H1 (cell line): ENCODE results near the gene CEACAM1. TPM values are rescaled to one million over a fixed set of nuclear protein-coding genes. Genes with fewer than 3 reads are reported as not detected.

Experiments
- polyA plus RNA-seq, 7 experiments: library from polyadenylated mRNA; depleted of rRNA in 3 of 7; stranded (reverse) in 5 of 7; unstranded in 2 of 7; fragments of >200 nt in 5 of 7; fragments of 200-250 nt in 2 of 7; gene quantifications; 1 replicate in 5 of 7; 2 replicates in 1 of 7; 4 replicates in 1 of 7; pipeline versions ENCODE4 v1.2.1 to v1.2.3, GENCODE V29; 2011 to 2013; ENCODE audit warnings: missing spikeins in 2 of 7, mixed read lengths in 2 of 7
- total RNA-seq: library from RNA; stranded (reverse); fragmentation: NEBNext Ultra II Directional; extraction: Animal tissue kit (Norgen Biotek cat#: 25700); gene quantifications from 2 replicates; pipeline ENCODE4 v1.2.1, GENCODE V29; 2021
- TF ChIP-seq, protein P1 (sequence below): fragments of 300-600 bp; sonication (generic); IDR thresholded peaks from 2 replicates; pipeline ENCODE4 v1.7.1; 2012; ENCODE audit warnings: low read length, moderate library complexity, mild to moderate bottlenecking, inconsistent platforms; ENCODE audit not compliant: insufficient replicate concordance

Gene CEACAM1
- total and polyA plus RNA-seq, 2 of the 8 experiments (the other 6 are each of a cell fraction or from before 2014, with no cell fraction given): 1.8 to 3.6 TPM

DNA sequence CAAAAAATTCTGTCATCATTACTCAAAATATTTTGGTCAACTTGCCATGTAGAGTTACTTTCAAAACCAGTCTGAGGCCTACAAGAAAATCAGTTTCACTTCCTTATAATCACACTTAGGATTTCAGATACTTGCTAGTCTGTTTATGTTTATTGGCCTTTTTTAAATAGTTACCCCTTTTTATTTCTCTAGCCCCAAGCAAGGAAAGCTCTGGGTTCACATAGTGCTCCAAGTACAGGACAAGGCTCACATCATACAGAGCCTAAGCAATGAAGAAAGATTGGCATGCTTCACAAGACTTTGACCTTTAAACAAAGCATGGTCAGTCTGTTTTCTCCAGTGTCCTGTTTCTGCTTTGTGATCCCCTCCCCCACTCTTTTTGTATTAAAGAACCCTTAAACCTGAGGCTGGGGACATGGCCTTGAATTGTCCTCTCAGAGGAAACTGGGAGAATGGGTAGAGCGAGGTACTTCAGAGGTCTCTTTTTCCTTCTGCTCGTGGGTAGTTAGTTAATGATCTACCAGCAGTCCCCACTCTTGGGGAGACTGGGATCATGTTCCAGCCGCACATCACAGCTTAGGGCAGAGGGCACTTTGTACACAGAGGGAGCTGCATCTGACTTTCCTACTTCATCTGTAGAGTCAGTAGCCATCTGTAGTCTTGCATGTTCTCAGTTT lies 30.7 kb downstream of the CEACAM1 start (continued):
- TF ChIP-seq, protein P1, sequence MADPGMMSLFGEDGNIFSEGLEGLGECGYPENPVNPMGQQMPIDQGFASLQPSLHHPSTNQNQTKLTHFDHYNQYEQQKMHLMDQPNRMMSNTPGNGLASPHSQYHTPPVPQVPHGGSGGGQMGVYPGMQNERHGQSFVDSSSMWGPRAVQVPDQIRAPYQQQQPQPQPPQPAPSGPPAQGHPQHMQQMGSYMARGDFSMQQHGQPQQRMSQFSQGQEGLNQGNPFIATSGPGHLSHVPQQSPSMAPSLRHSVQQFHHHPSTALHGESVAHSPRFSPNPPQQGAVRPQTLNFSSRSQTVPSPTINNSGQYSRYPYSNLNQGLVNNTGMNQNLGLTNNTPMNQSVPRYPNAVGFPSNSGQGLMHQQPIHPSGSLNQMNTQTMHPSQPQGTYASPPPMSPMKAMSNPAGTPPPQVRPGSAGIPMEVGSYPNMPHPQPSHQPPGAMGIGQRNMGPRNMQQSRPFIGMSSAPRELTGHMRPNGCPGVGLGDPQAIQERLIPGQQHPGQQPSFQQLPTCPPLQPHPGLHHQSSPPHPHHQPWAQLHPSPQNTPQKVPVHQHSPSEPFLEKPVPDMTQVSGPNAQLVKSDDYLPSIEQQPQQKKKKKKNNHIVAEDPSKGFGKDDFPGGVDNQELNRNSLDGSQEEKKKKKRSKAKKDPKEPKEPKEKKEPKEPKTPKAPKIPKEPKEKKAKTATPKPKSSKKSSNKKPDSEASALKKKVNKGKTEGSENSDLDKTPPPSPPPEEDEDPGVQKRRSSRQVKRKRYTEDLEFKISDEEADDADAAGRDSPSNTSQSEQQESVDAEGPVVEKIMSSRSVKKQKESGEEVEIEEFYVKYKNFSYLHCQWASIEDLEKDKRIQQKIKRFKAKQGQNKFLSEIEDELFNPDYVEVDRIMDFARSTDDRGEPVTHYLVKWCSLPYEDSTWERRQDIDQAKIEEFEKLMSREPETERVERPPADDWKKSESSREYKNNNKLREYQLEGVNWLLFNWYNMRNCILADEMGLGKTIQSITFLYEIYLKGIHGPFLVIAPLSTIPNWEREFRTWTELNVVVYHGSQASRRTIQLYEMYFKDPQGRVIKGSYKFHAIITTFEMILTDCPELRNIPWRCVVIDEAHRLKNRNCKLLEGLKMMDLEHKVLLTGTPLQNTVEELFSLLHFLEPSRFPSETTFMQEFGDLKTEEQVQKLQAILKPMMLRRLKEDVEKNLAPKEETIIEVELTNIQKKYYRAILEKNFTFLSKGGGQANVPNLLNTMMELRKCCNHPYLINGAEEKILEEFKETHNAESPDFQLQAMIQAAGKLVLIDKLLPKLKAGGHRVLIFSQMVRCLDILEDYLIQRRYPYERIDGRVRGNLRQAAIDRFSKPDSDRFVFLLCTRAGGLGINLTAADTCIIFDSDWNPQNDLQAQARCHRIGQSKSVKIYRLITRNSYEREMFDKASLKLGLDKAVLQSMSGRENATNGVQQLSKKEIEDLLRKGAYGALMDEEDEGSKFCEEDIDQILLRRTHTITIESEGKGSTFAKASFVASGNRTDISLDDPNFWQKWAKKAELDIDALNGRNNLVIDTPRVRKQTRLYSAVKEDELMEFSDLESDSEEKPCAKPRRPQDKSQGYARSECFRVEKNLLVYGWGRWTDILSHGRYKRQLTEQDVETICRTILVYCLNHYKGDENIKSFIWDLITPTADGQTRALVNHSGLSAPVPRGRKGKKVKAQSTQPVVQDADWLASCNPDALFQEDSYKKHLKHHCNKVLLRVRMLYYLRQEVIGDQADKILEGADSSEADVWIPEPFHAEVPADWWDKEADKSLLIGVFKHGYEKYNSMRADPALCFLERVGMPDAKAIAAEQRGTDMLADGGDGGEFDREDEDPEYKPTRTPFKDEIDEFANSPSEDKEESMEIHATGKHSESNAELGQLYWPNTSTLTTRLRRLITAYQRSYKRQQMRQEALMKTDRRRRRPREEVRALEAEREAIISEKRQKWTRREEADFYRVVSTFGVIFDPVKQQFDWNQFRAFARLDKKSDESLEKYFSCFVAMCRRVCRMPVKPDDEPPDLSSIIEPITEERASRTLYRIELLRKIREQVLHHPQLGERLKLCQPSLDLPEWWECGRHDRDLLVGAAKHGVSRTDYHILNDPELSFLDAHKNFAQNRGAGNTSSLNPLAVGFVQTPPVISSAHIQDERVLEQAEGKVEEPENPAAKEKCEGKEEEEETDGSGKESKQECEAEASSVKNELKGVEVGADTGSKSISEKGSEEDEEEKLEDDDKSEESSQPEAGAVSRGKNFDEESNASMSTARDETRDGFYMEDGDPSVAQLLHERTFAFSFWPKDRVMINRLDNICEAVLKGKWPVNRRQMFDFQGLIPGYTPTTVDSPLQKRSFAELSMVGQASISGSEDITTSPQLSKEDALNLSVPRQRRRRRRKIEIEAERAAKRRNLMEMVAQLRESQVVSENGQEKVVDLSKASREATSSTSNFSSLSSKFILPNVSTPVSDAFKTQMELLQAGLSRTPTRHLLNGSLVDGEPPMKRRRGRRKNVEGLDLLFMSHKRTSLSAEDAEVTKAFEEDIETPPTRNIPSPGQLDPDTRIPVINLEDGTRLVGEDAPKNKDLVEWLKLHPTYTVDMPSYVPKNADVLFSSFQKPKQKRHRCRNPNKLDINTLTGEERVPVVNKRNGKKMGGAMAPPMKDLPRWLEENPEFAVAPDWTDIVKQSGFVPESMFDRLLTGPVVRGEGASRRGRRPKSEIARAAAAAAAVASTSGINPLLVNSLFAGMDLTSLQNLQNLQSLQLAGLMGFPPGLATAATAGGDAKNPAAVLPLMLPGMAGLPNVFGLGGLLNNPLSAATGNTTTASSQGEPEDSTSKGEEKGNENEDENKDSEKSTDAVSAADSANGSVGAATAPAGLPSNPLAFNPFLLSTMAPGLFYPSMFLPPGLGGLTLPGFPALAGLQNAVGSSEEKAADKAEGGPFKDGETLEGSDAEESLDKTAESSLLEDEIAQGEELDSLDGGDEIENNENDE: no peak
